GM10266 (cell line): ENCODE data around the gene KRT39.

Experiments used
- DNase-seq: peaks from one replicate; pipeline ENCODE4 v3.0.0; 2012; ENCODE audit errors: extremely low spot score
- TF ChIP-seq, protein P1 (sequence below): IDR thresholded peaks from 2 replicates; pipeline ENCODE4 v1.5.1; 2012; ENCODE audit warnings: mild to moderate bottlenecking, low read depth; ENCODE audit not compliant: control insufficient read depth, insufficient read depth; ENCODE audit errors: missing control alignments

KRT39 gene

DNA sequence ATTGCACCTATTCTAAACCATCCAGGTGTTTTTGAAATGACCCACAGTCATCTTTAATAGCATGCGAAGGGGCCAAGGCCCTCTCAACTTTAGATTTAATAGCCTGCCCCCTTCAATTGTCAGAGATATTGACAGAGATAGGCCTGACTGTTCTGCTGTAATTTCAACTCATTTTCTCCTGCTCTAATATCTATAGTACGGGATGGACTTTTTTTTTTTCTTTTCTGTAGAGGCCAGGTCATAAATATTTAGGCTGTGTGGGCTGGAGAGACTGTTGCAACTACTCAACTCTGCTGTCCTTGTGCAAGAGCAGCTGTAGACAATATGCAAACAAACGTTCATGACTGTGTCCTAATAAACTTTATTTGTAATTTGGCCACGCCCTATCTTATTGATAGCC lies 57.0 kb downstream of the KRT39 start:
- TF ChIP-seq, protein P1, sequence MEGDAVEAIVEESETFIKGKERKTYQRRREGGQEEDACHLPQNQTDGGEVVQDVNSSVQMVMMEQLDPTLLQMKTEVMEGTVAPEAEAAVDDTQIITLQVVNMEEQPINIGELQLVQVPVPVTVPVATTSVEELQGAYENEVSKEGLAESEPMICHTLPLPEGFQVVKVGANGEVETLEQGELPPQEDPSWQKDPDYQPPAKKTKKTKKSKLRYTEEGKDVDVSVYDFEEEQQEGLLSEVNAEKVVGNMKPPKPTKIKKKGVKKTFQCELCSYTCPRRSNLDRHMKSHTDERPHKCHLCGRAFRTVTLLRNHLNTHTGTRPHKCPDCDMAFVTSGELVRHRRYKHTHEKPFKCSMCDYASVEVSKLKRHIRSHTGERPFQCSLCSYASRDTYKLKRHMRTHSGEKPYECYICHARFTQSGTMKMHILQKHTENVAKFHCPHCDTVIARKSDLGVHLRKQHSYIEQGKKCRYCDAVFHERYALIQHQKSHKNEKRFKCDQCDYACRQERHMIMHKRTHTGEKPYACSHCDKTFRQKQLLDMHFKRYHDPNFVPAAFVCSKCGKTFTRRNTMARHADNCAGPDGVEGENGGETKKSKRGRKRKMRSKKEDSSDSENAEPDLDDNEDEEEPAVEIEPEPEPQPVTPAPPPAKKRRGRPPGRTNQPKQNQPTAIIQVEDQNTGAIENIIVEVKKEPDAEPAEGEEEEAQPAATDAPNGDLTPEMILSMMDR = no peak
- DNase-seq = no peak

DNA sequence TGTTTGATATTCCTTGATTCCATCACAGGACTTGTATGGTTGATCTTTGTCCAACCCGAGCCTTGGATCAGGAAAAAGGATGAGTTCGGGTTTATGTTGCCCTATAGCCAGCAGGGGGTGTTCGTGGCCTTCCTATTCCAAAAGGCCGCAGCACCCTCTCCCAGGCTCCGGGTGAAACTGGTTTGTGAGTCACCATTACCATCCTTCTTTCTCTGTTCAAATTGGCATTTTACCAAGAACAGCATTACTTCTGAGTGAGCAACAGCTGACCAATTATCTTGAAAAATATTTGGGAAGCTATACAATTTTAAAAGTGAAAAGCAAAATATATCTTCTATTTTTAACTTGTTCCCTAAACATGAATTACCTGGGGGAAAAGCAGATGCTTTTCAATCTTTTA lies 57.4 kb downstream of the KRT39 start:
- DNase-seq = peak; percentile 58
- TF ChIP-seq, protein P1 = peak; percentile 73
